ENCODE measurements around the gene EFNA5.

GRCh38 chr5:107653685-107654084 lies 17.1 kb downstream of the EFNA5 start:
- TF ChIP-seq ZFP37 (tag by site-specific recombination; IDR thresholded peaks at IDR 0.05) (no peak), ZNF571 (tag by site-specific recombination; IDR thresholded peaks at IDR 0.05) (no peak), ZBTB8A (tag by site-specific recombination; IDR thresholded peaks at IDR 0.05) (no peak), CTCF (tag by site-specific recombination; IDR thresholded peaks at IDR 0.05) (no peak), YY1 (tag by site-specific recombination; IDR thresholded peaks at IDR 0.05) (no peak), ZFHX2 (tag by site-specific recombination; conservative IDR thresholded peaks at IDR 0.05) (no peak), ZNF776 (tag by site-specific recombination; IDR thresholded peaks at IDR 0.05; ENCODE audit: borderline replicate concordance) (no peak), ZBTB21 (tag by site-specific recombination; IDR thresholded peaks at IDR 0.05) (no peak), ZNF184 (tag by site-specific recombination; IDR thresholded peaks at IDR 0.05) (no peak), ZBTB49 (tag by site-specific recombination; IDR thresholded peaks at IDR 0.05; ENCODE audit: low read depth) (no peak), ZBTB7A (tag by site-specific recombination; IDR thresholded peaks at IDR 0.05; ENCODE audit: low read depth) (no peak), ZNF311 (tag by site-specific recombination; IDR thresholded peaks at IDR 0.05; ENCODE audit: borderline replicate concordance) (no peak), RBAK (tag by site-specific recombination; IDR thresholded peaks at IDR 0.05) (no peak)

Measured in HEK293 (cell line).